HG03060 (cell line): ENCODE measurements around the gene BEND5.

Experiments used
- ATAC-seq: cut with Tn5 transposase; IDR thresholded peaks from one replicate; pipeline ENCODE4 v1.9.1; 2021; ENCODE audit warnings: low read depth, moderate number of reproducible peaks; ENCODE audit not compliant: unreplicated experiment

Gene BEND5

GRCh38 chr1:48684381-48684780 lies 92.3 kb downstream of the BEND5 start:
- ATAC-seq: no peak

- ATAC-seq: no peak
These were observed 92.9 kb downstream of the BEND5 start for GRCh38 chr1:48683839-48684238.

GRCh38 chr1:48681476-48682305 lies 95.0 kb downstream of the BEND5 start:
- ATAC-seq: no peak

GRCh38 chr1:48680411-48681035 lies 96.2 kb downstream of the BEND5 start:
- no peak for ATAC-seq

GRCh38 chr1:48679859-48680258 lies 96.8 kb downstream of the BEND5 start:
- ATAC-seq: no peak

GRCh38 chr1:48678710-48679505 lies 97.8 kb downstream of the BEND5 start:
- no peak for ATAC-seq
